Globus pallidus (tissue), 1 donor: ENCODE results near the gene MAP9.
"Not testable (repeated sequence)": the region's sequence is repeated elsewhere in the genome, so short reads cannot be mapped to it uniquely, and the experiment has no call there.

ENCODE experiments used
- DNase-seq: peaks from one replicate; pipeline ENCODE4 v3.0.0-alpha.2; 2015; ENCODE audit warnings: low spot score

The MAP9 gene

GRCh38 chr4:155342142-155342541 is 34.6 kb downstream of the MAP9 start:
- no peak for DNase-seq

- no peak for DNase-seq
Observed at GRCh38 chr4:155339999-155340398, 36.8 kb downstream of the MAP9 start.

GRCh38 chr4:155339588-155339987 is 37.2 kb downstream of the MAP9 start:
- no peak for DNase-seq

GRCh38 chr4:155338196-155338595 is 38.6 kb downstream of the MAP9 start:
- DNase-seq, result no peak

- DNase-seq, result no peak
Observed at GRCh38 chr4:155336242-155336641, 40.5 kb downstream of the MAP9 start.

GRCh38 chr4:155331478-155331877 is 45.3 kb downstream of the MAP9 start:
- no peak for DNase-seq

- DNase-seq, result no peak
Observed at GRCh38 chr4:155322782-155323181, 54.0 kb downstream of the MAP9 start.

- no peak for DNase-seq
Observed at GRCh38 chr4:155321006-155321405, 55.8 kb downstream of the MAP9 start.

GRCh38 chr4:155319516-155319915 is 57.2 kb downstream of the MAP9 start:
- DNase-seq, result no peak

GRCh38 chr4:155312027-155312426 is 64.7 kb downstream of the MAP9 start:
- not testable (repeated sequence) for DNase-seq

- no peak for DNase-seq
Observed at GRCh38 chr4:155307731-155308277, 69.0 kb downstream of the MAP9 start.

- DNase-seq, result no peak
Observed at GRCh38 chr4:155305619-155306018, 71.1 kb downstream of the MAP9 start.

GRCh38 chr4:155304375-155304774 is 72.4 kb downstream of the MAP9 start:
- DNase-seq, result no peak

GRCh38 chr4:155299103-155299502 is 77.7 kb downstream of the MAP9 start:
- DNase-seq, result no peak
